K562 (cell line): ENCODE results near the gene PPP1R12B. TPM values are rescaled to one million over a fixed set of nuclear protein-coding genes. Genes with fewer than 3 reads are reported as not detected.

Experiments
- ATAC-seq: fragments of 200-7000 bp; cut with Tn5 transposase; 3 replicates; pipeline ENCODE4 v1.9.1; 2020; ENCODE audit warnings: moderate library complexity
- BruUV-seq: library from RNA; stranded (reverse); fragments of 400-500 nt; replicated peaks from 2 replicates; lab custom pipeline; 2021; lab: Mats Ljungman, UMichigan
- CTCF ChIA-PET: fragments of 300-600 bp; formaldehyde crosslinking; extraction: SDS; loops from one replicate; lab custom pipeline; 2021; ENCODE audit warnings: low intra/inter-chr PET ratio; lab: Yijun Ruan, JAX
- POLR2A ChIA-PET: fragments of 300-600, 350-650 bp; sonication (Branson Sonifier 250); formaldehyde crosslinking; extraction: SDS; loops from one replicate; lab custom pipeline; 2021; ENCODE audit warnings: antibody characterized with exemption, inconsistent platforms; lab: Yijun Ruan, JAX
- DNase-seq, 4 experiments: peaks; one replicate each; pipeline versions ENCODE4 v3.0.0 to v3.0.0-alpha.2; 2011 to 2018; ENCODE audit warnings: low spot score in 3 of 4, mixed read lengths in 3 of 4; ENCODE audit errors: extremely low read depth in 1 of 4
- FAIRE-seq: peaks from 2 replicates; lab custom pipeline; 2011; peaks lifted over from hg19 to GRCh38; lab: Jason Lieb, UNC
- H2AFZ ChIP-seq: 2 replicates; pipeline ENCODE4 v1.6.0; 2011; ENCODE audit warnings: low read depth, low read length, control low read depth, inconsistent platforms
- H3K27ac ChIP-seq: fragments of 200-600 bp; 3 replicates; pipeline ENCODE4 v1.8.0; 2011; ENCODE audit warnings: low read depth, mild to moderate bottlenecking, control low read depth, inconsistent platforms, low read length, moderate library complexity, mixed read lengths; ENCODE audit errors: extremely low read depth
- H3K27me3 ChIP-seq, 2 experiments: fragments of 300-600 bp in 1 of 2; 2 replicates in 1 of 2; 3 replicates in 1 of 2; pipeline versions ENCODE4 v1.6.0 to v1.8.0; 2011; ENCODE audit warnings: inconsistent platforms in 2 of 2, low read length in 2 of 2, mild to moderate bottlenecking in 1 of 2, mixed read lengths in 1 of 2, moderate library complexity in 1 of 2; ENCODE audit not compliant: control insufficient read depth in 2 of 2, insufficient read depth in 2 of 2
- H3K36me3 ChIP-seq: fragments of 300-600 bp; 3 replicates; pipeline ENCODE4 v1.8.0; 2011; ENCODE audit warnings: mild to moderate bottlenecking, low read length, inconsistent platforms; ENCODE audit not compliant: control insufficient read depth, insufficient read depth
- H3K4me1 ChIP-seq, 2 experiments: fragments of 200-600 bp in 1 of 2; replicated peaks in 1 of 2; 2 replicates in 1 of 2; 3 replicates in 1 of 2; pipeline versions ENCODE4 v1.5.1 to v1.8.0; 2011; ENCODE audit warnings: inconsistent platforms in 2 of 2, low read length in 2 of 2, mild to moderate bottlenecking in 1 of 2, mixed read lengths in 1 of 2, moderate library complexity in 1 of 2; ENCODE audit not compliant: control insufficient read depth in 2 of 2, insufficient read depth in 2 of 2
- H3K4me2 ChIP-seq: 2 replicates; pipeline ENCODE4 v1.6.1; 2011; ENCODE audit warnings: low read length, control low read depth, inconsistent platforms, mixed read lengths; ENCODE audit not compliant: insufficient read depth
- H3K4me3 ChIP-seq: fragments of 200-600 bp; sonication (generic), shearing (Covaris generic); 2 replicates; pipeline ENCODE4 v1.5.1; 2016; ENCODE audit warnings: control low read depth, inconsistent platforms
- H3K79me2 ChIP-seq: fragments of 200-600 bp; 3 replicates; pipeline ENCODE4 v1.8.0; 2011; ENCODE audit warnings: low read length, inconsistent platforms; ENCODE audit not compliant: control insufficient read depth, insufficient read depth
- H3K9ac ChIP-seq, 2 experiments: 2 replicates each; pipeline versions ENCODE4 v1.6.0 to v1.6.1; 2011; ENCODE audit warnings: low read depth in 2 of 2, low read length in 2 of 2, control low read depth in 1 of 2, inconsistent platforms in 1 of 2, mild to moderate bottlenecking in 1 of 2, mixed read lengths in 1 of 2; ENCODE audit not compliant: insufficient read depth in 1 of 2
- H3K9me1 ChIP-seq: one replicate; pipeline ENCODE4 v1.6.0; 2011; ENCODE audit warnings: inconsistent platforms, mild to moderate bottlenecking, low read length, moderate library complexity; ENCODE audit not compliant: control insufficient read depth, insufficient read depth
- H3K9me3 ChIP-seq: replicated peaks from 2 replicates; pipeline ENCODE4 v1.5.1; 2011; ENCODE audit warnings: low read depth, low read length, inconsistent platforms; ENCODE audit not compliant: control insufficient read depth, insufficient read depth
- H4K20me1 ChIP-seq: replicated peaks from 2 replicates; pipeline ENCODE4 v1.6.1; 2011; ENCODE audit warnings: low read length, inconsistent platforms, mixed read lengths; ENCODE audit not compliant: control insufficient read depth, insufficient read depth
- GTF3C2 ChIP-seq: IDR thresholded peaks from 3 replicates; pipeline ENCODE4 v1.6.1; 2011; ENCODE audit warnings: borderline replicate concordance, mild to moderate bottlenecking, moderate library complexity; ENCODE audit not compliant: insufficient read length; ENCODE audit errors: extremely low read depth
- RBM15 ChIP-seq: fragments of 200-400 bp; formaldehyde crosslinking; IDR thresholded peaks from 2 replicates; pipeline ENCODE4 v1.6.1; 2018; ENCODE audit warnings: mild to moderate bottlenecking, low read length, moderate library complexity; ENCODE audit not compliant: insufficient read depth
- TOE1 ChIP-seq, 2 experiments: fragments of 450-650 bp in 1 of 2; sonication (generic) in 1 of 2; formaldehyde crosslinking in 1 of 2; IDR thresholded peaks; 2 replicates each; pipeline versions ENCODE4 v1.7.1 to v1.8.0; 2016 to 2022; ENCODE audit warnings: borderline replicate concordance in 2 of 2, mild to moderate bottlenecking in 2 of 2, antibody characterized with exemption in 1 of 2, inconsistent platforms in 1 of 2, low read depth in 1 of 2, missing genetic modification reagents in 1 of 2, moderate library complexity in 1 of 2
- ZBTB49 ChIP-seq: sonication (generic); formaldehyde crosslinking; IDR thresholded peaks from 2 replicates; pipeline ENCODE4 v1.8.0; 2022; ENCODE audit warnings: missing genetic modification reagents, mild to moderate bottlenecking, borderline replicate concordance
- ZFP1 ChIP-seq: fragments of 450-650 bp; formaldehyde crosslinking; IDR thresholded peaks from 2 replicates; pipeline ENCODE4 v1.4.0; 2020; ENCODE audit warnings: mild to moderate bottlenecking, mixed read lengths
- ZNF318 ChIP-seq, 2 experiments: fragments of 450-650 bp; IDR thresholded peaks; 2 replicates each; pipeline ENCODE4 v1.6.1; 2016; ENCODE audit warnings: mild to moderate bottlenecking in 2 of 2, borderline replicate concordance in 1 of 2, low read depth in 1 of 2, moderate library complexity in 1 of 2
- ZNF354B ChIP-seq: fragments of 250-450 bp; sonication (Bioruptor Pico); IDR thresholded peaks from 2 replicates; pipeline ENCODE4 v1.4.0; 2020
- WGBS: fragments of 100-300 bp; shearing (Covaris generic); methylation state at CpG from one replicate; pipeline ENCODE4 v1.1.6; 2016; ENCODE audit warnings: low coverage, mixed read lengths; ENCODE audit not compliant: insufficient coverage; ENCODE audit errors: missing lambda C conversion rate; 5-methylcytosine and 5-hydroxymethylcytosine counted together
- in situ Hi-C: fragments of 300-500 bp; cut with MboI; formaldehyde crosslinking; loops from 4 replicates; pipeline ENCODE4 v1.15.0; 2018; ENCODE audit warnings: inconsistent platforms, mixed read lengths
- intact Hi-C: fragments of 100-400 bp; cut with micrococcal nuclease; formaldehyde crosslinking; loops from 2 replicates; pipeline ENCODE4 v1.14.2; 2022
- polyA plus RNA-seq, 8 experiments: library from polyadenylated mRNA; depleted of rRNA in 4 of 8; stranded (reverse) in 5 of 8; unstranded in 3 of 8; fragments of >200 nt; fragmentation: Nextera tagmentation in 2 of 8; fragmentation: Illumina TruSeq in 1 of 8; extraction: Ambion mirVana in 2 of 8; extraction: Trizol in 1 of 8; gene quantifications; 2 replicates each; pipeline versions ENCODE4 v1.2.1 to v1.2.3, GENCODE V29; 2011 to 2014; ENCODE audit warnings: inconsistent platforms in 1 of 8, missing spikeins in 1 of 8
- total RNA-seq, 7 experiments: library from RNA; depleted of rRNA in 6 of 7; stranded (reverse); fragments of >200 nt in 6 of 7; fragmentation: Illumina TruSeq in 2 of 7; extraction: Trizol in 2 of 7; gene quantifications; 2 replicates each; pipeline versions ENCODE4 v1.2.1 to v1.2.3, GENCODE V29; 2011 to 2021; ENCODE audit warnings: low replicate concordance in 1 of 7

Gene PPP1R12B
- total and polyA plus RNA-seq, 9 of the 15 experiments (the other 6 are each of a cell fraction or from before 2014, with no cell fraction given), result 0.73 to 16.9 (median 13.6) TPM

GRCh38 chr1:202498542-202498941, 150.0 kb downstream of the PPP1R12B start:
- Histone ChIP-seq H4K20me1 (no peaks in the 10 kb centered on the region), H3K27me3 (no peaks in the 10 kb centered on the region), H3K79me2 (no peaks in the 10 kb centered on the region), H3K4me3 (no peak overlapping the region), H3K9me1 (no peaks in the 10 kb centered on the region), H3K9ac (no peak overlapping the region), H3K9me3 (no peaks in the 10 kb centered on the region), H3K4me1 (no peaks in the 10 kb centered on the region), H3K4me2 (no peak overlapping the region), H2AFZ (no peak overlapping the region), H3K36me3 (peaks cover 34% of the 10 kb centered on the region), H3K27ac (no peak overlapping the region)
- BruUV-seq, result no TSS peak
- ChIA-PET POLR2A (no interaction called here), CTCF (interaction anchor here (0.7 to 0.9 kb wide), 2 partner anchors 102 to 171 kb away, joined by 3 read pairs; no protein-coding TSS in a partner anchor)
- ATAC-seq (no peak), DNase-seq (no peak), FAIRE-seq (no peak)
- intact Hi-C loops, result no loop called here
- TF ChIP-seq ZFP1 (CRISPR knock-in tag), result no peak
- TF ChIP-seq GTF3C2, result no peak
- TF ChIP-seq ZNF318 (IDR thresholded peaks at IDR 0.05; ENCODE audit: borderline replicate concordance in 1 of 2, low read depth in 1 of 2), result no peak
- no peak for TF ChIP-seq ZNF354B (CRISPR knock-in tag)
- TF ChIP-seq TOE1 (IDR thresholded peaks at IDR 0.05; ENCODE audit: borderline replicate concordance), result no peak
- no peak for TF ChIP-seq TOE1 (CRISPR knock-in tag; IDR thresholded peaks at IDR 0.05; ENCODE audit: borderline replicate concordance, low read depth)
- no peak for TF ChIP-seq ZBTB49 (CRISPR knock-in tag)
- TF ChIP-seq RBM15, result no peak
- in situ Hi-C loops, result loop anchor here (25.0 kb wide), 1 partner anchor 214 kb away; the partner anchor contains the start of gene SYT2
- WGBS, result 94% methylated on average over 1 of the region's 1 CpG
